Activated CD8-positive, alpha-beta memory T cell treated with anti-CD3 and anti-CD28 coated beads, Interleukin-2, amount 50 U/mL, for 4 hours (primary cell): Measurements from ENCODE around the gene PIK3C2G.
"Not testable (repeated sequence)": the region's sequence is repeated elsewhere in the genome, so short reads cannot be mapped to it uniquely, and the experiment has no call there.

ENCODE experiments used
- DNase-seq: peaks from one replicate; pipeline ENCODE4 v3.0.0-alpha.2; 2020

The PIK3C2G gene, protein sequence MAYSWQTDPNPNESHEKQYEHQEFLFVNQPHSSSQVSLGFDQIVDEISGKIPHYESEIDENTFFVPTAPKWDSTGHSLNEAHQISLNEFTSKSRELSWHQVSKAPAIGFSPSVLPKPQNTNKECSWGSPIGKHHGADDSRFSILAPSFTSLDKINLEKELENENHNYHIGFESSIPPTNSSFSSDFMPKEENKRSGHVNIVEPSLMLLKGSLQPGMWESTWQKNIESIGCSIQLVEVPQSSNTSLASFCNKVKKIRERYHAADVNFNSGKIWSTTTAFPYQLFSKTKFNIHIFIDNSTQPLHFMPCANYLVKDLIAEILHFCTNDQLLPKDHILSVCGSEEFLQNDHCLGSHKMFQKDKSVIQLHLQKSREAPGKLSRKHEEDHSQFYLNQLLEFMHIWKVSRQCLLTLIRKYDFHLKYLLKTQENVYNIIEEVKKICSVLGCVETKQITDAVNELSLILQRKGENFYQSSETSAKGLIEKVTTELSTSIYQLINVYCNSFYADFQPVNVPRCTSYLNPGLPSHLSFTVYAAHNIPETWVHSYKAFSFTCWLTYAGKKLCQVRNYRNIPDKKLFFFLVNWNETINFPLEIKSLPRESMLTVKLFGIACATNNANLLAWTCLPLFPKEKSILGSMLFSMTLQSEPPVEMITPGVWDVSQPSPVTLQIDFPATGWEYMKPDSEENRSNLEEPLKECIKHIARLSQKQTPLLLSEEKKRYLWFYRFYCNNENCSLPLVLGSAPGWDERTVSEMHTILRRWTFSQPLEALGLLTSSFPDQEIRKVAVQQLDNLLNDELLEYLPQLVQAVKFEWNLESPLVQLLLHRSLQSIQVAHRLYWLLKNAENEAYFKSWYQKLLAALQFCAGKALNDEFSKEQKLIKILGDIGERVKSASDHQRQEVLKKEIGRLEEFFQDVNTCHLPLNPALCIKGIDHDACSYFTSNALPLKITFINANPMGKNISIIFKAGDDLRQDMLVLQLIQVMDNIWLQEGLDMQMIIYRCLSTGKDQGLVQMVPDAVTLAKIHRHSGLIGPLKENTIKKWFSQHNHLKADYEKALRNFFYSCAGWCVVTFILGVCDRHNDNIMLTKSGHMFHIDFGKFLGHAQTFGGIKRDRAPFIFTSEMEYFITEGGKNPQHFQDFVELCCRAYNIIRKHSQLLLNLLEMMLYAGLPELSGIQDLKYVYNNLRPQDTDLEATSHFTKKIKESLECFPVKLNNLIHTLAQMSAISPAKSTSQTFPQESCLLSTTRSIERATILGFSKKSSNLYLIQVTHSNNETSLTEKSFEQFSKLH (N-terminal part only)

DNA sequence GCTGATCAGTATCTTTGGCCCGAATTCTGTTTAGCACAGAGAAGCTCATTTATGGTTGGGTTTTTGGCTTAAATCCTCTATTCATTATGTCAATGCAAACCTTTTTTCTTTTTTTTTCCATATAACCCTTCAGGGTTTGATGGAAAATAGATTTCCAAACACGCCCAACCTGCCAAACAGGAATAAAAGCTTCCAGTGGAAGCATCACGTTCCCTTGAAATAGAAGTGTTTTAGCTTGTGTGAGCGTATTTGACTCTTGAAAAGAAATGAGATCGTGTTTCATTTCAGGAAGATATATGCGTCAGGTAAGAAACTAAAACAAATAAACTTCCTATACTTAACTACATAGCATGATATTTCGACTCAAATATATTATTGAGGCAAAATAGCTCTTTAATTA lies at the start of gene PIK3C2G:
Gene PIK3C2G, plus strand, starts transcription at position 246 of the 400 bp plus-strand sequence. CDS start 20,564 bp downstream, outside the sequence.
- no peak for DNase-seq

DNA sequence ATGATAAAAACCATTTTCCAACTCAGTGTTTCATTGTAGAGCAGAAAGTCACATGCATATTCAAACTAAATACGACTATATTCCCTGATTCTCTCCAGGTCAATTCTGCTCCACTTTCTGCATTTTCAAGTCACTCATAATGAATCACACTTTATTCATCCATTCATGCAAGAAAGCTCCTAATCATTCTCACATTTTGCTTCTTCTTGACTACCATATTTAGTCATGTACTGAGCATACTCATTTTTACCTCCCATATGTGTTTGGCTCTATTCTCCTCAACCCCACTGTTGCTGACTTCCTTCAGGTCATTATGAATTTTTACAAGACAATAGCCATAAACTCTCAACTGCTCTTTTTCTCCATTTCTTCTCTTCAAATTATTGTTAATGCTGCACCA lies 43.4 kb upstream of the PIK3C2G start:
- no peak for DNase-seq

DNA sequence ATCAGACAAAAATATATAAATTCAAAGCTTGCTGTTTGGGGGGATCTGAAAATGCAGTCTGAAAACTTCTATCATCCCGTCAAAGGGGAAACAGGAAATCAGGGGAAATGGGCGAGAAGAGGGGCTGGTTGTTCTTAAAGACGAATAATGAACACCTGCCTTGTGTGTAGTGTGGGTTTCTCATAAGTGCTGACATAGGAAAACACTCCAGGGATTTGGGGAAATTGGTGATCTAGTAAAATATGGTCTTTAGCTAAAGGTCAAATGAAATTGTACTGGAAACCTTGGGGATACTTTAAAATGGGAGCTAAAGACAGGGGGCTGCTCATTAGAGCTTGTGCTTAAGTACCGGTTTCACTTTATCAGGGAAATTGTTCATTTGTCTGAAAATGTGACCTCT lies 39.6 kb upstream of the PIK3C2G start:
- DNase-seq = no peak

DNA sequence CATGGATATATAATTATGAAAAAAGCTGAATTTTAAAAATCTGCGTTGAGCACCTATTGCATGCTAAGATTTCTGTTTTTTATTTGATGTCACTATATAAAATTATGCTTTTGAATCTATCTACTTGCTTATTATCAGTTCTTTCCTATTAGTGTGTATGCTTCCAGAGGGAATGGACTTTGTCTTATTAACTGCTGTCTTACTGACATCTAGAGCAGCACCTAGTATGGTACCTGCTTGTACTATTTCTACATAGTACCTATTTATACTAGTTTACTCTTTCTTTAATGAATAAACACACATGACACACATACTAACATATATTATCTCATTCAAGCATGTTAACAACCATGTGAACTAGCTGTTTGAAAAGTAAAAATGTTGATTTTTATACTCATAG lies 38.6 kb upstream of the PIK3C2G start:
- no peak for DNase-seq

DNA sequence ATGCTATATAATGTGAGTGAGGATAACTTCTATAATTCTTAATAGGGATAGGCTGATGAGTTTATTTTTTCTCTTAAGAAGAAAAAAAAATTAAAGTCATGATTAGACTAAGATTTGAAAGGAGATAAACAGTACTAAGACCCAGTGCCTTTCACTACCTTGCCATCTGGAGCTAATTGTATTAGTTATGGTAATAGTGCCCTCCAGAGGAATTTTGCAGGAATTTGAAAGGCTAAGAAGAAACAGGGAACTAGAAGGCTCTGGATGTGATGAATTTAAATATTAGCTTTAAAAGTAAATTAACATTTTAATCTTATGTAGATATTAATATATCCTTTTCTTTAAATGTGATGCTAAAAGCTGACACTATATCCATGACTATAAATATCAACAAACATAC lies 36.6 kb upstream of the PIK3C2G start:
- DNase-seq = no peak

DNA sequence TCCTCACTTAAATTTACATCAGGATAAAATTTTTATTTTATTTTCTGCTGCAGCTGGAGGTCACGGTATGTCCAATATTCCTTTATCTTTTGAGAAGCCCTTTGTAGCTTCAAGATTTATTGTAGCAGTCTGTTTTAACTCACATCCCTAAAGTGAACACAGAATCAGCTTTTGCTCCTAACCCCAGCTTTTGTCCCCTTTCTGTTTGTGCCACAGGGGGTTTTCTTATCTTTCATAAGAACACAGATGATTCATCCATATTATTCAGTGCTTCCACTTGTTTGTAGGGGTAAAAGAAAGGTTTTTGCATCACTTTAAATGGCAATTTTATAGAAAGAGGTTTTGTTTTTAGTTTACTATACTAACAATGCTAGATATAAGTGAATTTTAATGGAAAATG lies 21.8 kb upstream of the PIK3C2G start:
- no peak for DNase-seq

DNA sequence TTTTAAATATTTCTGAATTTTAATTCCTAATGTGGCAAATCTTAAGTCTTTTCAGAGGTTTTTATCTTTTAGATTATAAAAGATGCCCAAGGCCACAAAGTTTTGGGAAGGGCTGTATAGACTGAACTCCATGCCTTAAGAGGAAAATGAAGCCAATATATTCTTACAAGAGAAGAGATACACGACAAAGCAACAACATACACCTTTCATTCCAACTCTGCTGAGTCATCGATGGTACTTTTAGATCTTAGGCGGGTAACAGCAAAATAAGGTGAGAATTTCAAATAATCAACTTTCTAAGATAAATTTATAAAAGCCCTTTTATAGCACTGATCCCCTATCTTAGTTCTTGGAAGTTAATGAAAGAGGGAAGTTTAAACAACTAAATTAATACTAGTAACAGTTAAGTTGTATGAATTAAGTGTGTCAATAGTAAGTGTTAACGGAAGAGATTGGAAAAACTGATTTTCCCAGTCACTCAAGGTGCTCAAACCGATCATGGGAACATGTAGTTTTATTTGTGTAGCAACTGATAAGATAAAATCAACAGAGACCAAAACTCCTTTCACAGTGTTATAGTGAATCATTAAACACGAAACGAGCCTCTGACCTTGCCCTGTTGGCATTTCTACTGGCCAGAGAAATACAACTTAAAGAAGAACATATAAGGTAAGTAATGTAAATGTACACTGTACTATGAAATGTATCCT lies 18.8 kb upstream of the PIK3C2G start:
- DNase-seq = no peak

DNA sequence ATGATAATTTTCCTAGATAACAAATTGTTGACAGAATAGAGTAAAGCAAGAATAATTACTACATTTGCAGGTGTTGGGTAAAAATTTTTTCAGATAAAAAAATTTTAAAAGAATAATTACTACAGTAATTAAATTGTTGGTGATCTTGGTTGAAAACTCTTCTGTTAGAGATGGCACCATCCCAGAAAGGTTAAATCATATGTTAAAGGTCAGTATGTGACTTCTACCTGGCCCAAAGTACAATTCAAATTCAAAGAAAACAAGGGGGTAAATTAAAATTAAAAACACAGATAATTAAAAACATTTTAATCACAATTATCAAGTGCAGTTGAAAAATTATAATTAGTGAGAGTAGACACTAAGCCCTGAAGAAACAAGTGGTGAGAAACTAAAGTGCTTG lies 18.1 kb upstream of the PIK3C2G start:
- DNase-seq = no peak

DNA sequence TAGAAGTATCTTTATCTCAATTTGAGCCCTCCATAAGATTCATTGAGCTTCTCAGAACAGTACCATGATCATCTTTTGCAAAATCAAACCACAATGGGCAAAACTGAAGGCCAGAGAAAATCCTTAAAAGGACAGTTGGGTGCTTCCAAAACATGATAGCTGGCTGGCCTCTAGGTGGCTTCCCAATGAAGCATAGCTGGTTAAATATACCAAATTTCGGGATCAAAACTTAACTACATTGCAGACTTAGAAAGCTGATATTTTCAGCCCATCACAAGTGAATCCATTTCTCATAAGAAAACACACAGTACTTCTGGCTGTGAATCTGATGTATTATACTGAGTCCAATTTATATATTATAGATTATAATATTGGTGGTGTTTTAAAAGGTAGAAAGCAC lies 15.3 kb upstream of the PIK3C2G start:
- no peak for DNase-seq

DNA sequence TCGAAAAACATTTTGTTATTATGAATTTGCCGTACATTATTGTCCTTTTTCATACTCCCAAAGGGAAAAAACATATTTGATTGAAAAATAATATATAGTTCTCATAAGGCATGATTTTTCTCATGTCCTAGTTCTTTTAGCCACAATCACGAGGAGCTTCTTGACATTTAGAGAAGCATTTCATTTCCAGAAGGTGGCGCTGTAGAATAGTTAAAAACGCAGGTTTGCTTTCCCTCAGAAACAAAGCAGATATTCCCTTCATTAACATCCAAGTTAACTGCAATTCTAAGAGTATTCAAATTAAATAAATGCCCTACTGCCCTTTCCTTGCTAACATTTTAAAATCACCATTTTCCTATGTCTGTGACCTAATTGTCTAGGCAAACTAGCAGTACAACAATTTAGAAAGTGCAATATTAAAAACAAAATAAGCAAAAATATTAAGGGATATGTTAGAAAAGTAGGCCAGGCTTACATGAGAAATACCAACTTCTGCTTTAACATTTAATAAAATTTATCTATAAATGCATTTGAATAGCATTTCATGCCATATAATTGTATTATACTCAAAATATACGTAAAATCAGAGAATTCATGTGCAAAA lies 10.9 kb upstream of the PIK3C2G start:
- no peak for DNase-seq

DNA sequence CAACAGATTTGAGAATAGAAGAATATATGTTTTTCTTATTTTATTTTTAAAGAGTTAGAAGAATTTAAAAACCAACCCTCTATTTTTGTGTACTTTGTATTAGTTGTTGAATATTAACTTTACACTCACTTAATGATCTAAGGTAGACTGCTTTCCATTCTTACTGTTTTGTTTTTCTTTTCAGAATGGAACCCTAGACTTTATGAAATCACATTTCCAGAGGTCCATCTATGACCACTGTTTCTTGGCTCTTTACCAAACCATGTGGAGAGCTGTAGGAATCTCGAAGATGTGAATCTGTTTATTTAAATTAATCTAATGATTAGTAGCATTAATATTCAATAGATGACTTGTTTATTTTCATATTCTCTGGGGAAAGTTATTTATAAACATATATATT lies 7.2 kb upstream of the PIK3C2G start:
- DNase-seq = no peak

DNA sequence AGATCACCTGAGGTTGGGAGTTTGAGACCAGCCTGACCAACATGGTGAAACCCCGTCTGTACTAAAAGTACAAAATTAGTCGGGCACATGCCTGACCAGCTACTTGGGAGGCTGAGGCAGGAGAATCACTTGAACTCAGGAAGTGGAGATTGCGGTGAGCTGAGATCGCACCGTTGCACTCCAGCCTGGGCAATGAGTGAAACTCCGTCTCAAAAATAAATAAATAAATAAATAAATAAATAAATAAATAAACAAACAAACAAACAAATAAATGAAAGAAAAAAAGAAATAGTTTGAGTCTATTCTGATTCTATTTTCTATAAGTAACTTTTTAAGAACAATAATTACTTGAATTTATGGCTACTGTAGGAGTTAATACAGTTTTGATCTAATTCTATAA lies 6.3 kb upstream of the PIK3C2G start:
- DNase-seq = not testable (repeated sequence)

DNA sequence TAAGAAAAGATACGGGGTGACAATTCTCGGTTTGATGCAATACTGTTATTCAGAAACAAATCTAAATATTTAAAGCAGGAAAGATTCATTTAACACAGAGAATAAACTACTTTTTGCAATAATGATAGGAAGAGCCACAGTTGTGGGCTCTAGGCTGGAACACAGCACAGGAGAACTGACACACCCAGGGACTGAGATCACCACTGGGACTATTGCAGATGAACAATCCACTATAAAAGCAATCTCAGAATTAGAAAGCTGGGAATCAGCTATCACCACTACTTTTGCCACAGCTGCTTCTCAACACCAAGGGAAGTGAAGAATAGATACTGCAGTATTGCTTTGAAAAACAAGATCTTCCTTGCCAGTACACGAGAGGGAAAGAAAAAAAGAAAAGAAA lies 4.1 kb upstream of the PIK3C2G start:
- DNase-seq = no peak

DNA sequence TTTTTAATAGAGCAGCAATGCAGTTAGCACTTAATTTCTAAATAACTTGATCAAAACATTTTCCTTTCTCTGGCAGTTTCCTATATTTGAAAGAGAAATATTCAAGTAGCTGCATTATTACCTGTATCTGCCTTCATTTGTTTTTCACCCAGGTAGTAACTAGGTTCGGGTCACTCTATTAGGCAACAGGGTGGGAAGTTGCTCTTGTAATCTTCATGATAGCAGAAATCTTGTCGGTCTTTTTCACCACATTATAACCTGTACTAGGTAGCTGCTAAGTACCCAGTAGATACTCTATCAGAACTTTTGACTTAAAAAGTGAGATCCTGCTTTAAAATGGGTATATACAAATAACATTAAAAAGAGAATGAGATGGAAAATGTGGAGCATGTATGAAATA lies 2.4 kb upstream of the PIK3C2G start:
- no peak for DNase-seq

DNA sequence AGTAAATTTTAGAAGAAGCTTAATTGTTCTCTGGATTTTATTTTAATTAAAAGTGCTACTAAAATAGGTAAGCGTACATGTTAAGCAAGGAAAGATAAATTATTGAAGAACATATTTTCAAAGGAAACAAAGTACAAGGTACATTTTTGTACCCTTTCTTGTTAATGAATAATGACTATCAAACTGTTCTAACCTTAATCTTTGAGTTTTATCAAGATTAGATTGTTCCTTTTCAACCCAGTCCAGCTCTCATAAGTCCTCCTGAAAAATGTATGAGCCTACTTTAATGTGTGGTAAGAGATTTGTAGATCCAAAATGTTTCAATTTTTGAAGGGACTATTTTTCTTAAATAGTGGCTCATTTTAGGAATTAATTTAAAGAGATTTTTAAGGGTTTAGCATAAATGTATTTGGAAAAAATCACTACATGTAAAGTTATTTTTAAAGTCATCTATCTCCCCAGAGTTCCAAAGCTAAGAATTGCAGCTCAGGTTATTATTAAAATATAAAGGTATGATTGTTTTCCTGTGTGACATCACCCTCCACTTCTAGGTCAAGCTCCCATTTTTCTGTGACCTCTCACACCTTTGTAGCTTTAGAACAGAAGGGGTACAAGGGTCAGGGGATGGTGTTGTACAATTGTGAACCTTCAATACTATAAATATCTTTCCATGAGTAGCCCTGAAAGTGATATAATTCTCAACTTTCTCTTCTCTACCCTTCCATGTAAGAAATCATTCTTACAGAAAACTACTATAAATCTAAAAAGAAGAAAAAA lies 1.2 kb upstream of the PIK3C2G start:
- DNase-seq = no peak

DNA sequence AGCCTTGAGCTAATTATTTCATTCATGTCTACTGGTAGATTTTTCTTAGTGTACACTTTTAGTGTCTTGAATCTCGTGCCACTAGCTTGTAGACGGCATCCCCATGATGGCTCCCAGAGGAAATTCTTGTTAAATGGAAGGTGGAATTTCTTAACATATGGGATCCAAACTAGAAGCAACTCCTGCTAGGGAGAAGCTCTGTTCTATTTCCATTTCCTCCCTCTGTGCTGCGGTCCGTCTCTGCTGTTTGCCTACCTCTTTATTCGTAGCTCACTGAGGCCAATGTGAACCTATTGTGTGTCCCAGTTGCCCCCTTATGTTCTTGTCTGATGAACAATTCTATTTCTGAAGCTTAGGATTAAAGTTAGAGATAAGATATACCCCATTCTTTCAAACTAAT lies 588 bp downstream of the PIK3C2G start:
- no peak for DNase-seq

DNA sequence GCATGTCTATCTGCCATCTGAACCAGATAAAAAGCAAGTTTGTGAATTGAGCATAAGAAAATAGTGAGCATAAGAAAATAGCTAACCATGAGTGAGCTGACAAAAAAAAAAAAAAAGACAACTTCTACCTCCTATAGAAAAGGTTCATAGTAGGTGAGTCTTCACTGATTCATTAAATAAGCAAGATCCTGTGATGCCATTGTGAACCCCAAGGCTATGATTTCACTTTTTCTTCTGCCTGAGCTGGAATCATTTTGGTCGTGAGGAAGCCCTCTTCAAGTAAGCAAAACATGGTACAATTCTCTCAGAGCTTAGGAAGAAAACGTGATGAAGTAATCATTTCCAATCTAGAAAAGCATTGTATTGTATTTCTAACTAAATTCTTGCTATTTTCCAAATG lies 1.2 kb downstream of the PIK3C2G start:
- DNase-seq = no peak

DNA sequence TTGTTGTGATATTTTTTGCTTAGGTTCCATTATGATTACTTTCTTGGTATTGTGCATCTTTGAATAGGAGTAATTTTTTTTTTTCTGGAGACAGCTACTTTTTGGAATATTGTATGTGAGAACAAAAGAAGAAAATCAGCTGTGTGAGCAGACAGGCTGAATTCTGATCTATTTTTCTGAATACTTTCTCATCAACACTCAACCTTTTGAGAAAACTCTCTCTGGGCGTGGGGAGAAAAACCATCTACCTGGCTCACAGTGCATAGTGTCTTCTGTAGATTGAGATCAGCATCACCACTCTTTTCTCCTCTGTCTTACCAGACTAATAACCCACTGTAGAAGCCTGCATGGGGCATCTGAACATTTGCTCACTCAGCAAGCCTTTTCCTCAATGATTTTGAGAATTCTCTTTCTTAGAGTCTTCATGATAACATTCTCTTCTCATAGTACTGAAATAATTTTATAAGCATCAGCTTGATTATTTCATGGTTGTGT lies 3.3 kb downstream of the PIK3C2G start:
- DNase-seq = no peak

DNA sequence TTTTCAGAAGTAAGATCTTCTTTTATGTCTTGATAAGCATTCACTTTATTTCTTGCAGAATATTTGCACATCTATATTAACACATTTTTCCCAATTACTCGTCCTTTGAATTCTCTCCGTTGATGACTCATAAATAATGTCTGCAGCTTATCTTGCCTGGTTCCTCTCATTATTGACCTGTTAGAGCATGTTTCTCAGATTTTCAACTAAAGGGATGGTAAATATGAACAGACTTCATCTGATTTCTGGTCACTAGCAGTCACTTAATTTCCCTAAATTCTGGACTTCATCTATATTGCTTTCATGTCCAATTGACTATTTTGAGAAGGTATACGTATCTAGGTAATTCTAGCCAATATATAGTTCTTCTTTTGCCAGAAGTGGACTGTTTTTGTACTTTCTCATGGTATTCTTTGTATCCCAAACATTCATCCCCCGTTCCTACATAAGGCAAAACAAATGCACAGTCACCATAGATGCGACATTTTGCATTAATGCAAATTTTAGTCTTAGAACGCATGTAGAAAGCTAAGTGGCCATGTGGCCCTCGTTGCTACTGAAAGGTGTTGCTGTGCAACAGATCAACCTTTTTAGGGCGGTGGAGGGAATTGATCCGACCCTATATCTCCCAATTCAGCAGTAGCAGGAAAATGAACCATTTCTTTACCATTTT lies 6.2 kb downstream of the PIK3C2G start:
- DNase-seq = no peak

DNA sequence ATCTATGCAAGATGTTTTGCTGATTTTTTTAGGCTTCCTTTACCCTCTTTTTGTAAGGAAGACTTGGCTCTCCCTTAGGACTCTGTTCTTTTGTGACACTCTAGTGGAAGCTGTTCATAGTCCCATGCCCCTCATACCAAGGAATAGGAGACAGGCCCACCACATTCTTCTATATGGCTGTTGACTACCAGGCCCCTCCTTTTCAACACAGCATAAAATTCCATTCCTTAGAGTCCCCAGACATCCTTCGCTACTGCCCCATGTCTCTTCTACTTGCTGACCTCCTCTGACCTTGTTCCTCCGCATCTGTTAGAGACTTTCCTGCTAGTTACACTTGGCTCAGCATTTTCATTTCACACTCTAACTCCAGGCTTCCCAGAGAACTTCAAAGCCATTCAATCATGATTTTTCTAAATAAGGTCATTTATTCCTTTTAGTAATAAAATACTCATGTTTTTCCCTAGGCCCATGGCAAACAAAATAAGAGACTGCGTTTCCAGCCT lies 9.7 kb downstream of the PIK3C2G start:
- no peak for DNase-seq
